Measurements from ENCODE around the gene TBC1D20. TPM values are rescaled to one million over a fixed set of nuclear protein-coding genes. Genes with fewer than 3 reads are reported as not detected.
A peak's percentile ranks its signal among the peaks of the same experiment; 100 is the strongest.

TBC1D20 gene
- total RNA-seq, 1 experiment from 2014 or later: 14.0 TPM

- H3K36me3 ChIP-seq (replicated peaks; ENCODE audit: control insufficient read depth, insufficient read depth, low read length): peaks cover 12% of the 10 kb centered on the region
- H3K27me3 ChIP-seq (ENCODE audit: control insufficient read depth, insufficient read depth, low read length): no peaks in the 10 kb centered on the region
- no peak for DNase-seq
- no peak overlapping the region for H3K4me3 ChIP-seq (ENCODE audit: insufficient read depth, low read depth, low read length)
Measured at GRCh38 chr20:421685-422250, 40.6 kb downstream of the TBC1D20 start.

- peak; percentile 87 for DNase-seq
- H3K27me3 ChIP-seq (ENCODE audit: control insufficient read depth, insufficient read depth, low read length): no peaks in the 10 kb centered on the region
- H3K4me3 ChIP-seq (ENCODE audit: insufficient read depth, low read depth, low read length): no peak overlapping the region
- H3K36me3 ChIP-seq (replicated peaks; ENCODE audit: control insufficient read depth, insufficient read depth, low read length): peaks cover 12% of the 10 kb centered on the region
Measured at GRCh38 chr20:420721-421574, 41.4 kb downstream of the TBC1D20 start.

- Histone ChIP-seq H3K36me3 (replicated peaks; ENCODE audit: control insufficient read depth, insufficient read depth, low read length) (peaks cover 12% of the 10 kb centered on the region), H3K27me3 (ENCODE audit: control insufficient read depth, insufficient read depth, low read length) (no peaks in the 10 kb centered on the region), H3K4me3 (ENCODE audit: insufficient read depth, low read depth, low read length) (no peak overlapping the region)
- no peak for DNase-seq
Measured at GRCh38 chr20:420166-420620, 42.1 kb downstream of the TBC1D20 start.

- H3K36me3 ChIP-seq (replicated peaks; ENCODE audit: control insufficient read depth, insufficient read depth, low read length): peaks cover 12% of the 10 kb centered on the region
- H3K27me3 ChIP-seq (ENCODE audit: control insufficient read depth, insufficient read depth, low read length): no peaks in the 10 kb centered on the region
- no peak overlapping the region for H3K4me3 ChIP-seq (ENCODE audit: insufficient read depth, low read depth, low read length)
- DNase-seq: peak; percentile 59
Measured at GRCh38 chr20:419556-420165, 42.7 kb downstream of the TBC1D20 start.

- Histone ChIP-seq H3K36me3 (replicated peaks; ENCODE audit: control insufficient read depth, insufficient read depth, low read length) (peaks cover 10% of the 10 kb centered on the region), H3K4me3 (ENCODE audit: insufficient read depth, low read depth, low read length) (no peak overlapping the region), H3K27me3 (ENCODE audit: control insufficient read depth, insufficient read depth, low read length) (no peaks in the 10 kb centered on the region)
- no peak for DNase-seq
Measured at GRCh38 chr20:418858-419365, 43.4 kb downstream of the TBC1D20 start.

GRCh38 chr20:417801-418342 lies 44.5 kb downstream of the TBC1D20 start:
- DNase-seq: no peak

GRCh38 chr20:416950-417800 lies 45.2 kb downstream of the TBC1D20 start:
- Histone ChIP-seq H3K36me3 (replicated peaks; ENCODE audit: control insufficient read depth, insufficient read depth, low read length) (peaks cover 7% of the 10 kb centered on the region), H3K27me3 (ENCODE audit: control insufficient read depth, insufficient read depth, low read length) (no peaks in the 10 kb centered on the region), H3K4me3 (ENCODE audit: insufficient read depth, low read depth, low read length) (no peak overlapping the region)
- DNase-seq: no peak

More at GRCh38 chr20:417801-418342, 44.5 kb downstream of the TBC1D20 start:
- Histone ChIP-seq H3K36me3 (replicated peaks; ENCODE audit: control insufficient read depth, insufficient read depth, low read length) (peaks cover 8% of the 10 kb centered on the region), H3K27me3 (ENCODE audit: control insufficient read depth, insufficient read depth, low read length) (no peaks in the 10 kb centered on the region), H3K4me3 (ENCODE audit: insufficient read depth, low read depth, low read length) (no peak overlapping the region)

GRCh38 chr20:415820-416322 lies 46.5 kb downstream of the TBC1D20 start:
- no peaks in the 10 kb centered on the region for H3K27me3 ChIP-seq (ENCODE audit: control insufficient read depth, insufficient read depth, low read length)

GRCh38 chr20:414161-414560 lies 48.2 kb downstream of the TBC1D20 start:
- no peak for DNase-seq
- H3K4me3 ChIP-seq (ENCODE audit: insufficient read depth, low read depth, low read length): no peak overlapping the region
- no peaks in the 10 kb centered on the region for H3K27me3 ChIP-seq (ENCODE audit: control insufficient read depth, insufficient read depth, low read length)

More at GRCh38 chr20:415820-416322, 46.5 kb downstream of the TBC1D20 start:
- Histone ChIP-seq H3K4me3 (ENCODE audit: insufficient read depth, low read depth, low read length) (no peak overlapping the region), H3K36me3 (replicated peaks; ENCODE audit: control insufficient read depth, insufficient read depth, low read length) (peaks cover 5% of the 10 kb centered on the region)
- DNase-seq: no peak

GRCh38 chr20:412081-412480 lies 50.3 kb downstream of the TBC1D20 start:
- Histone ChIP-seq H3K36me3 (replicated peaks; ENCODE audit: control insufficient read depth, insufficient read depth, low read length) (peaks cover 4% of the 10 kb centered on the region), H3K27me3 (ENCODE audit: control insufficient read depth, insufficient read depth, low read length) (no peaks in the 10 kb centered on the region), H3K4me3 (ENCODE audit: insufficient read depth, low read depth, low read length) (no peak overlapping the region)
- no peak for DNase-seq

More at GRCh38 chr20:414161-414560, 48.2 kb downstream of the TBC1D20 start:
- H3K36me3 ChIP-seq (replicated peaks; ENCODE audit: control insufficient read depth, insufficient read depth, low read length): peaks cover 4% of the 10 kb centered on the region

GRCh38 chr20:409697-410559 lies 52.4 kb downstream of the TBC1D20 start:
- H3K27me3 ChIP-seq (ENCODE audit: control insufficient read depth, insufficient read depth, low read length): no peaks in the 10 kb centered on the region
- H3K4me3 ChIP-seq (ENCODE audit: insufficient read depth, low read depth, low read length): no peak overlapping the region
- no peak for DNase-seq
- H3K36me3 ChIP-seq (replicated peaks; ENCODE audit: control insufficient read depth, insufficient read depth, low read length): peaks cover 4% of the 10 kb centered on the region

- Histone ChIP-seq H3K4me3 (ENCODE audit: insufficient read depth, low read depth, low read length) (peak overlapping the region; percentile 97), H3K36me3 (replicated peaks; ENCODE audit: control insufficient read depth, insufficient read depth, low read length) (peaks cover 4% of the 10 kb centered on the region), H3K27me3 (ENCODE audit: control insufficient read depth, insufficient read depth, low read length) (no peaks in the 10 kb centered on the region)
- DNase-seq: no peak
Measured at GRCh38 chr20:408843-409696, 53.3 kb downstream of the TBC1D20 start.
